Adrenal gland (tissue), 12 donors: ENCODE results near the gene MRGPRG. TPM values are rescaled to one million over a fixed set of nuclear protein-coding genes. Genes with fewer than 3 reads are reported as not detected.
A peak's percentile ranks its signal among the peaks of the same experiment; 100 is the strongest.

Source experiments
- DNase-seq, 7 donors: peaks; one replicate each; pipeline ENCODE4 v3.0.0-alpha.2; 2019 to 2020
- H3K27ac ChIP-seq, 5 donors: fragments of 200-600 bp; sonication (generic) in 4 of 5; 1 replicate in 3 of 5; 2 replicates in 2 of 5; pipeline versions ENCODE4 v1.5.1 to v1.8.0; 2016 to 2020; ENCODE audit warnings: mild to moderate bottlenecking in 1 of 5
- H3K27me3 ChIP-seq: fragments of 200-600 bp; 2 replicates; pipeline ENCODE4 v1.8.0; 2021
- H3K36me3 ChIP-seq, 2 donors: fragments of 200-600 bp; replicated peaks in 1 of 2; 1 replicate in 1 of 2; 2 replicates in 1 of 2; pipeline versions ENCODE4 v1.5.1 to v1.8.0; 2018 to 2022
- H3K4me1 ChIP-seq, 2 donors: fragments of 200-600 bp; replicated peaks in 1 of 2; 1 replicate in 1 of 2; 2 replicates in 1 of 2; pipeline versions ENCODE4 v1.5.1 to v1.8.0; 2018 to 2021
- H3K4me3 ChIP-seq, 4 donors: fragments of 200-600 bp; sonication (generic) in 3 of 4; one replicate each; pipeline ENCODE4 v1.5.1; 2016 to 2018
- H3K9me3 ChIP-seq, 3 donors: fragments of 200-600 bp; sonication (generic) in 1 of 3; replicated peaks in 1 of 3; 1 replicate in 2 of 3; 2 replicates in 1 of 3; pipeline versions ENCODE4 v1.5.1 to v1.8.0; 2016 to 2021
- POLR2A ChIP-seq, 2 donors: fragments of 450-650 bp; IDR thresholded peaks; one replicate each; pipeline ENCODE4 v1.6.1; 2017; ENCODE audit warnings: antibody characterized with exemption in 2 of 2, mild to moderate bottlenecking in 2 of 2, moderate library complexity in 1 of 2
- WGBS, 4 donors: extraction: QIAGEN DNeasy Blood & Tissue Kit in 2 of 4; methylation state at CpG; one replicate each; pipeline versions ENCODE4 v1.1.5 to v1.1.7; 2013 to 2017; 5-methylcytosine and 5-hydroxymethylcytosine counted together
- intact Hi-C, 2 donors: fragments of 100-400 bp; cut with DNase I; formaldehyde crosslinking; loops; one replicate each; pipeline versions ENCODE4 v1.14.1 to v1.15.0; 2022 to 2023
- polyA plus RNA-seq, 3 donors: library from polyadenylated mRNA; stranded (reverse); fragments of 200-250 nt in 2 of 3; fragments of 350-450 nt in 1 of 3; fragmentation: Illumina TruSeq in 1 of 3; extraction: RNeasy Lipid Tissue Mini Kit (QIAGEN cat#74804) in 1 of 3; gene quantifications; one replicate each; pipeline ENCODE4 v1.2.3, GENCODE V29; 2013 to 2014
- total RNA-seq, 9 donors: library from RNA; depleted of rRNA in 4 of 9; stranded (reverse); fragments of >200 nt in 4 of 9; fragments of 120-200 nt in 1 of 9; fragmentation: NEBNext Ultra II Directional in 1 of 9; extraction: Animal tissue kit (Norgen Biotek cat#: 25700) in 1 of 9; gene quantifications; one replicate each; pipeline versions ENCODE4 v1.1.0 to v1.2.4, GENCODE V29; 2013 to 2023
- TF ChIP-seq, protein P1 (sequence below), 6 experiments: fragments of 450-650 bp in 4 of 6; fragments of 200-600 bp in 2 of 6; sonication (generic) in 1 of 6; IDR thresholded peaks; 1 replicate in 5 of 6; 2 replicates in 1 of 6; pipeline versions ENCODE4 v1.5.1 to v1.8.0; 2016 to 2021; ENCODE audit warnings: antibody characterized with exemption in 6 of 6, mild to moderate bottlenecking in 2 of 6, moderate library complexity in 1 of 6
- donor health status: healthy with polysubstance abuse.
- donor health status: Bipolar disorder and iron deficiency.
- donor health status: DM: yes; HTN: yes; CAD: no.
- donor health status: DM: no; HTN: no; CAD: no.
- donor health status: DM: no; HTN: no; CAD: no.
- donor health status: DM: yes; HTN: yes; CAD: no.

The MRGPRG gene
- total and polyA plus RNA-seq, 12 donors: not detected

- H3K27me3 ChIP-seq: no peaks in the 10 kb centered on the region
- H3K9me3 ChIP-seq: no peaks in the 10 kb centered on the region
- no peak overlapping the region for H3K27ac ChIP-seq
- DNase-seq: peak in 1 of 7 donors; percentile 8
- 85 to 96% (median 91%) methylated on average over 11 to 14 of the region's 14 CpGs for WGBS, 4 donors
- TF ChIP-seq POLR2A (IDR thresholded peaks at IDR 0.05): no peak
- no peaks in the 10 kb centered on the region for H3K36me3 ChIP-seq
- intact Hi-C loops: no loop called here
- peaks cover 0 to 4% of the 10 kb centered on the region in 2 donors for H3K4me1 ChIP-seq
- H3K4me3 ChIP-seq: no peak overlapping the region
These were observed 25.9 kb downstream of the MRGPRG start for GRCh38 chr11:3192511-3193372.

DNA sequence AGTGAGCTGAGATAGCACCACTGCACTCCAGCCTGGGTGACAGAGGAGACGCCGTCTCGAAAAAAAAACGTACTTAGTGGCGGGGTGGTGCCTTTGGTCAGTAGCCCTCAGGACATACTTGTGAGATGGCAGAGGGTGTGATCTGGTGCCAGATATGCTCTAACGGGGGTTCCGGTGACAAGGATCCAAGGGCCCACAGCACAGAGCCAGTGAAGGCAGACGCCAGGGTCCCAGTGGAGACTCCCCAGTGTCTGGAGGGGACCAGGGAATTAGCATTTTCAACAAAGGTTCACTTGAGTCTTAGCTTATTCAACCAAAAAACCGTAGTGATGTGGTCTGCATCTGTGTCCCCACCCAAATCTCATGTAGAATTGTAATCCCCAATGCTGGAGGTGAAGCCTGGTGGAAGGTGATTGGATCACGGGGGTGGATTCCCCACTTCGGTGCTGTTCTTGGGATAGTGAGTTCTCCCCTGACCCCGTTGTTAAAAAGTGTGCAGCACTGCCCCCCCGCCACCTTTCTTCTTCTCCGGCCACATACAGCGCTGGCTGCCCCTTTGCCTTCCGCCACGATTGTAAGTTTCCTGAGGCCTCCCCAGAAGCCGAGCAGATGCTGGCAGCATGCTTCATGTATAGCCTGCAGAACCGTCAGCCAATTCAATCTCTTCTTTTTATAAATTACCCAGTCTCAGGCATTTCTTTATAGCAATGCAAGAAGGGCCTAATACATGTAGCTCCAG lies 26.9 kb downstream of the MRGPRG start:
- no peak overlapping the region for H3K4me3 ChIP-seq
- no peaks in the 10 kb centered on the region for H3K9me3 ChIP-seq
- WGBS, 4 donors: 90 to 95% (median 93%) methylated on average over 19 of the region's 19 CpGs
- DNase-seq: no peak
- intact Hi-C loops: no loop called here
- no peaks in the 10 kb centered on the region for H3K27me3 ChIP-seq
- no peak overlapping the region for H3K27ac ChIP-seq
- peaks cover 0 to 4% of the 10 kb centered on the region in 2 donors for H3K4me1 ChIP-seq
- TF ChIP-seq, protein P1, sequence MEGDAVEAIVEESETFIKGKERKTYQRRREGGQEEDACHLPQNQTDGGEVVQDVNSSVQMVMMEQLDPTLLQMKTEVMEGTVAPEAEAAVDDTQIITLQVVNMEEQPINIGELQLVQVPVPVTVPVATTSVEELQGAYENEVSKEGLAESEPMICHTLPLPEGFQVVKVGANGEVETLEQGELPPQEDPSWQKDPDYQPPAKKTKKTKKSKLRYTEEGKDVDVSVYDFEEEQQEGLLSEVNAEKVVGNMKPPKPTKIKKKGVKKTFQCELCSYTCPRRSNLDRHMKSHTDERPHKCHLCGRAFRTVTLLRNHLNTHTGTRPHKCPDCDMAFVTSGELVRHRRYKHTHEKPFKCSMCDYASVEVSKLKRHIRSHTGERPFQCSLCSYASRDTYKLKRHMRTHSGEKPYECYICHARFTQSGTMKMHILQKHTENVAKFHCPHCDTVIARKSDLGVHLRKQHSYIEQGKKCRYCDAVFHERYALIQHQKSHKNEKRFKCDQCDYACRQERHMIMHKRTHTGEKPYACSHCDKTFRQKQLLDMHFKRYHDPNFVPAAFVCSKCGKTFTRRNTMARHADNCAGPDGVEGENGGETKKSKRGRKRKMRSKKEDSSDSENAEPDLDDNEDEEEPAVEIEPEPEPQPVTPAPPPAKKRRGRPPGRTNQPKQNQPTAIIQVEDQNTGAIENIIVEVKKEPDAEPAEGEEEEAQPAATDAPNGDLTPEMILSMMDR (IDR thresholded peaks at IDR 0.05): no peak
- no peak for TF ChIP-seq POLR2A (IDR thresholded peaks at IDR 0.05)
- H3K36me3 ChIP-seq: no peaks in the 10 kb centered on the region

DNA sequence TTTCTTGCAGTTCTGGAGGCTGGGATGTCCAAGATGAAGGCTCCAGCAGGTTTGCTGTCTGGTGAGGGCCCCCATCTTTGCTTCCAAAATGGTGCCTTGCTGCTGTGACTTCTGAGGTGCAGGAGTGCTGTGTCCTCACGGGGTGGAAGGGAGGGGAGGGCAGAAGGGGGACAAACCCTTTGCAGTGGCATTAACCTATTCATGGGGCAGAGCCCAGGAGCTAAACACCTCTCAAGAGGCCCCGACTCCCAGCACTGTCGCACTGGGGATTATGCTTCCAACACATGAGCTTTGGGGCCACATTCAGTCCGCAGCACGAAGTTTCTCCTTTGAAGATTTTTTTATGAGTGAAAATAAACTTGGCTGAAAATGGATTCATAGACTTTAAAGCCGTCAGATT lies 28.0 kb downstream of the MRGPRG start:
- peaks cover 0 to 3% of the 10 kb centered on the region in 2 donors for H3K4me1 ChIP-seq
- no peak overlapping the region for H3K27ac ChIP-seq
- H3K36me3 ChIP-seq: no peaks in the 10 kb centered on the region
- TF ChIP-seq, protein P1 (IDR thresholded peaks at IDR 0.05): no peak
- no peak for TF ChIP-seq POLR2A (IDR thresholded peaks at IDR 0.05)
- peak in 1 of 7 donors; percentile 3 for DNase-seq
- H3K4me3 ChIP-seq: no peak overlapping the region
- H3K27me3 ChIP-seq: no peaks in the 10 kb centered on the region
- intact Hi-C loops: no loop called here
- WGBS, 4 donors: 79 to 87% (median 85%) methylated on average over 6 of the region's 6 CpGs
- no peaks in the 10 kb centered on the region for H3K9me3 ChIP-seq

- Histone ChIP-seq H3K27me3 (no peaks in the 10 kb centered on the region), H3K9me3 (no peaks in the 10 kb centered on the region), H3K4me1 (no peaks in the 10 kb centered on the region), H3K4me3 (no peak overlapping the region), H3K27ac (no peak overlapping the region), H3K36me3 (no peaks in the 10 kb centered on the region)
- DNase-seq: no peak
- TF ChIP-seq POLR2A (IDR thresholded peaks at IDR 0.05): no peak
- TF ChIP-seq, protein P1 (IDR thresholded peaks at IDR 0.05): no peak
- WGBS, 4 donors: 73 to 88% (median 84%) methylated on average over 10 to 11 of the region's 11 CpGs
- intact Hi-C loops: no loop called here
These were observed 28.6 kb downstream of the MRGPRG start for GRCh38 chr11:3189886-3190583.
